Measurements from ENCODE around the gene HJURP.
"Not testable (repeated sequence)": the region's sequence is repeated elsewhere in the genome, so short reads cannot be mapped to it uniquely, and the experiment has no call there.

The HJURP gene

GRCh38 chr2:233854241-233854981 lies at the start of gene HJURP:
Gene HJURP (minus strand): TSS chr2:233854535. CDS start chr2:233854500, 35 bp downstream.
- DNase-seq: peak; percentile 98

- no peak for DNase-seq
Observed at GRCh38 chr2:233901884-233902283, 47.5 kb upstream of the HJURP start.

GRCh38 chr2:233901367-233901766 lies 47.0 kb upstream of the HJURP start:
- DNase-seq: no peak

- DNase-seq: not testable (repeated sequence)
Observed at GRCh38 chr2:233896253-233896652, 41.9 kb upstream of the HJURP start.

- no peak for DNase-seq
Observed at GRCh38 chr2:233892793-233893192, 38.5 kb upstream of the HJURP start.

- no peak for DNase-seq
Observed at GRCh38 chr2:233882353-233882752, 28.0 kb upstream of the HJURP start.

GRCh38 chr2:233872125-233872524 lies 17.8 kb upstream of the HJURP start:
- DNase-seq: not testable (repeated sequence)

GRCh38 chr2:233871432-233871831 lies 17.1 kb upstream of the HJURP start:
- DNase-seq: no peak

- peak; percentile 57 for DNase-seq
Observed at GRCh38 chr2:233867993-233868532, 13.7 kb upstream of the HJURP start, which contains the start of gene MSL3B. Gene MSL3B (minus strand): TSS chr2:233868386.

GRCh38 chr2:233866479-233866878 lies 12.1 kb upstream of the HJURP start:
- DNase-seq: no peak

- no peak for DNase-seq
Observed at GRCh38 chr2:233865838-233866237, 11.5 kb upstream of the HJURP start.

- no peak for DNase-seq
Observed at GRCh38 chr2:233862261-233862768, 8.0 kb upstream of the HJURP start.

GRCh38 chr2:233858331-233858730 lies 4.0 kb upstream of the HJURP start:
- no peak for DNase-seq

- no peak for DNase-seq
Observed at GRCh38 chr2:233857511-233858141, 3.3 kb upstream of the HJURP start.

- no peak for DNase-seq
Observed at GRCh38 chr2:233856184-233856583, 1.8 kb upstream of the HJURP start.

- no peak for DNase-seq
Observed at GRCh38 chr2:233855345-233855744, 1.0 kb upstream of the HJURP start.

- DNase-seq: no peak
Observed at GRCh38 chr2:233853883-233854240, 473 bp downstream of the HJURP start.

- no peak for DNase-seq
Observed at GRCh38 chr2:233853353-233853752, 982 bp downstream of the HJURP start.

- DNase-seq: no peak
Observed at GRCh38 chr2:233852056-233852455, 2.3 kb downstream of the HJURP start.

- DNase-seq: no peak
Observed at GRCh38 chr2:233851169-233851568, 3.2 kb downstream of the HJURP start.

GRCh38 chr2:233850745-233851144 lies 3.6 kb downstream of the HJURP start:
- DNase-seq: no peak

GRCh38 chr2:233849607-233850271 lies 4.6 kb downstream of the HJURP start:
- no peak for DNase-seq

- DNase-seq: no peak
Observed at GRCh38 chr2:233848276-233848675, 6.1 kb downstream of the HJURP start.

All from NCI-H2227 treated with DMSO at 0.1 percent for 48 hours (cell line).